Body of pancreas (tissue), 4 donors: ENCODE results near the gene GFRA1.

ENCODE experiments used
- POLR2A ChIP-seq, 3 donors: fragments of 450-650 bp; IDR thresholded peaks; one replicate each; pipeline ENCODE4 v1.6.1; 2016; ENCODE audit warnings: antibody characterized with exemption in 3 of 3, mild to moderate bottlenecking in 2 of 3
- TF ChIP-seq, protein P1 (sequence below), 7 experiments: fragments of 450-650 bp in 4 of 7; fragments of 200-600 bp in 3 of 7; sonication (generic) in 3 of 7; IDR thresholded peaks; one replicate each; pipeline ENCODE4 v1.5.1; 2016 to 2019; ENCODE audit warnings: antibody characterized with exemption in 7 of 7

DNA sequence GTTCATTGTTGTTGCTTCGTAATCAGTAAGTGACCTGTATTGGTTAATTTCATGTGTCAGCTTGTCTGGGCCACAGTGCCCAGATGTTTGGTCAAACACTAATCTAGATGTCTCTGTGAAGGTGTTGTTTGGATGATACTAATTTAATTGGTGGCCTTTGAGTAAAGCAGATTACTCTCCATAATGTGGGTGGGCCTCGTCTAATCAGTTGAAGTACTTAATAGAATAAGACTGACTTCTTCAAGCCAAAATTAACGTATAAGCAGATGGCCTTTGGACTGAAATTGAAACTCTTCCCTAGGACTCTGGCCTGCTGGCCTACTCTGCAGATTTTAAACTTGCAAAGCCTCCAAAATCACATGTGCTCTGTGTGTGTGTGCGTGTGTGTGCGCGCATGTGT lies 245.7 kb downstream of the GFRA1 start:
- no peak for TF ChIP-seq POLR2A (IDR thresholded peaks at IDR 0.05)
- TF ChIP-seq, protein P1, sequence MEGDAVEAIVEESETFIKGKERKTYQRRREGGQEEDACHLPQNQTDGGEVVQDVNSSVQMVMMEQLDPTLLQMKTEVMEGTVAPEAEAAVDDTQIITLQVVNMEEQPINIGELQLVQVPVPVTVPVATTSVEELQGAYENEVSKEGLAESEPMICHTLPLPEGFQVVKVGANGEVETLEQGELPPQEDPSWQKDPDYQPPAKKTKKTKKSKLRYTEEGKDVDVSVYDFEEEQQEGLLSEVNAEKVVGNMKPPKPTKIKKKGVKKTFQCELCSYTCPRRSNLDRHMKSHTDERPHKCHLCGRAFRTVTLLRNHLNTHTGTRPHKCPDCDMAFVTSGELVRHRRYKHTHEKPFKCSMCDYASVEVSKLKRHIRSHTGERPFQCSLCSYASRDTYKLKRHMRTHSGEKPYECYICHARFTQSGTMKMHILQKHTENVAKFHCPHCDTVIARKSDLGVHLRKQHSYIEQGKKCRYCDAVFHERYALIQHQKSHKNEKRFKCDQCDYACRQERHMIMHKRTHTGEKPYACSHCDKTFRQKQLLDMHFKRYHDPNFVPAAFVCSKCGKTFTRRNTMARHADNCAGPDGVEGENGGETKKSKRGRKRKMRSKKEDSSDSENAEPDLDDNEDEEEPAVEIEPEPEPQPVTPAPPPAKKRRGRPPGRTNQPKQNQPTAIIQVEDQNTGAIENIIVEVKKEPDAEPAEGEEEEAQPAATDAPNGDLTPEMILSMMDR (IDR thresholded peaks at IDR 0.05): no peak
